Choroid plexus epithelial cell (primary cell): Measurements from ENCODE around the gene DCHS2.

ENCODE experiments used
- DNase-seq: peaks from one replicate; pipeline ENCODE4 v3.0.0-alpha.2; 2010; ENCODE audit warnings: low read depth
- H3K4me3 ChIP-seq: 2 replicates; pipeline ENCODE4 v1.5.1; 2011; ENCODE audit warnings: low read depth, mild to moderate bottlenecking, control low read depth, low read length, moderate library complexity
- TF ChIP-seq, protein P1 (sequence below): conservative IDR thresholded peaks from 2 replicates; pipeline ENCODE4 v1.5.1; 2011; ENCODE audit warnings: low read depth, mild to moderate bottlenecking, control low read depth, inconsistent platforms, low read length, moderate library complexity

The DCHS2 gene

GRCh38 chr4:154421618-154422017 is 70.0 kb downstream of the DCHS2 start:
- H3K4me3 ChIP-seq = no peak overlapping the region
- DNase-seq = no peak
- TF ChIP-seq, protein P1, sequence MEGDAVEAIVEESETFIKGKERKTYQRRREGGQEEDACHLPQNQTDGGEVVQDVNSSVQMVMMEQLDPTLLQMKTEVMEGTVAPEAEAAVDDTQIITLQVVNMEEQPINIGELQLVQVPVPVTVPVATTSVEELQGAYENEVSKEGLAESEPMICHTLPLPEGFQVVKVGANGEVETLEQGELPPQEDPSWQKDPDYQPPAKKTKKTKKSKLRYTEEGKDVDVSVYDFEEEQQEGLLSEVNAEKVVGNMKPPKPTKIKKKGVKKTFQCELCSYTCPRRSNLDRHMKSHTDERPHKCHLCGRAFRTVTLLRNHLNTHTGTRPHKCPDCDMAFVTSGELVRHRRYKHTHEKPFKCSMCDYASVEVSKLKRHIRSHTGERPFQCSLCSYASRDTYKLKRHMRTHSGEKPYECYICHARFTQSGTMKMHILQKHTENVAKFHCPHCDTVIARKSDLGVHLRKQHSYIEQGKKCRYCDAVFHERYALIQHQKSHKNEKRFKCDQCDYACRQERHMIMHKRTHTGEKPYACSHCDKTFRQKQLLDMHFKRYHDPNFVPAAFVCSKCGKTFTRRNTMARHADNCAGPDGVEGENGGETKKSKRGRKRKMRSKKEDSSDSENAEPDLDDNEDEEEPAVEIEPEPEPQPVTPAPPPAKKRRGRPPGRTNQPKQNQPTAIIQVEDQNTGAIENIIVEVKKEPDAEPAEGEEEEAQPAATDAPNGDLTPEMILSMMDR = no peak

DNA sequence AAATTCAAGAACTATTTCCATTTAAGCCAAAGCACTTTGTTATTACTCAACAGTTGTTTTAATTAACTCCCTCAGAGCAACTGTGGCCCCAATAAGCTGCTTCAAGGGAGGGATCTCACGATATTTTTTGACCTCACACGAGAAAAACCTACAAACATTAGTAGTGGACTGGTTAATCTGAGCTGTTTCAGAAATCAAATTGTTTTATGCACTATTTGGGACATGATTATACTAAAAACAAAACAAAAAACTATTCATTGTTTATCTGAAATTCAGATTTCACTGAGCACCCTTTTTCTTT is 74.3 kb downstream of the DCHS2 start:
- TF ChIP-seq, protein P1 = no peak
- DNase-seq = no peak
- peak overlapping the region; percentile 53 for H3K4me3 ChIP-seq

DNA sequence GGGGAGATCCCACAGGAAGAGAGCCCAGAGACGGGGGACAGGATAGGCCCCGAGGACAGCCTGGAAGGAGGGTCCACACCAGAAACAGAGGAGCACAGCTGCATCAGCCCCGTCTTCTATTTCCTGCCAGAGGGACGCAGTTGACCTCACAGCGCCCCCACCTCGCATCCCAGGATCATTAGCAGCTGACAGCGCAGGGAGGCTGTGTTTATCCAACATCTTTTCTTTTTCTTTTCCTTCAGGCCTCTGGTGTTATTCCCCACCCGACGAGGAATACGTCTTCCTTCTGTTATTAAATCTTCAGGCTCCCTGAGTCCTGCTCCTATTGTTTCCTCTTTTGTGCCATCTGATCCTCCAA is 75.4 kb downstream of the DCHS2 start:
- H3K4me3 ChIP-seq = peak overlapping the region; percentile 53
- TF ChIP-seq, protein P1 = no peak
- no peak for DNase-seq

DNA sequence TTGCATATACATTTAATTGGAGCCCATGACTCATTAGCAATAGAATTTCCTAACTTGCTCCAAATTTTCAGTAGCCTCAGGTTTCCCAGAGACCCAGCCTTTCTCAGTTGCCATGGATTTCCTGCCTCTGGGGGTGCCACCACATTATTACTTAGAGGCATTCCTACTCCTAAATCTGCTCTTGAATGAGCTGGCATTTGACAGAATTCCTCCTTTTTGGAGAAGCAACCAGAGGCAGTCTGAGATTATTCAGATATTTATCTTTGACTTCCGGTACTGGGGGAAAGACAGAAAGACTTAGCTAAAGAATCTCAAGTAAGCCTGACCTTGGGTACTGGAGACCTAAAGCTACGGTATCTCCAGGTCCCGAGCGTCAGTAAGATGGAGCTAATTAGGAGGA is 76.3 kb downstream of the DCHS2 start:
- no peak overlapping the region for H3K4me3 ChIP-seq
- TF ChIP-seq, protein P1 = no peak
- DNase-seq = no peak

GRCh38 chr4:154414796-154415195 is 76.8 kb downstream of the DCHS2 start:
- no peak overlapping the region for H3K4me3 ChIP-seq
- TF ChIP-seq, protein P1 = no peak
- no peak for DNase-seq

DNA sequence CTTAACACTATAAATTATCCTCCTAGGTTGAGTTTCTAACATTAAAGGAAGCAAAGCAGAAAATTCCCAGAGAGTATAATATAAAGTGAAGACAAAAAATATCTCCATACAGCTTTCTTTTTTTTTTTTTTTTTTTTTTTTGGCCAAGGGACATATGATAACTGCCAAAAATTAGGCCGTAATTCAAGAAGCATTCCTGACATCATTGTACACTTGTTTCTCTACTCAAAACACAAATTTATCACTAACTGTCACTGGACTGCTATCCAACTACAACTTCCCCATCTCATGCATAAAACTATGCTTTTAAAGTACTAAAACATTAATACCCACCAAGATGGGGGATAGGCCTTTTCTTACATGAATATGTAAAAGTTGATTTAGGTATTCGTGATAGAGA is 77.2 kb downstream of the DCHS2 start:
- no peak for DNase-seq
- H3K4me3 ChIP-seq = no peak overlapping the region
- TF ChIP-seq, protein P1 = no peak

- H3K4me3 ChIP-seq = no peak overlapping the region
- TF ChIP-seq, protein P1 = no peak
- no peak for DNase-seq
Measured at GRCh38 chr4:154407443-154407842, 84.2 kb downstream of the DCHS2 start.
